ENCODE measurements around the gene IPPK.
"Not testable (repeated sequence)": the region's sequence is repeated elsewhere in the genome, so short reads cannot be mapped to it uniquely, and the experiment has no call there.

IPPK gene

GRCh38 chr9:92603100-92603499 lies 66.8 kb downstream of the IPPK start:
- Mint-ChIP-seq H3K27me3 (no peaks in the 10 kb centered on the region), H3K4me1 (ENCODE audit: low read depth) (peaks cover 3% of the 10 kb centered on the region), H3K9me3 (peaks cover 12% of the 10 kb centered on the region), H3K4me3 (no peak overlapping the region), H3K27ac (no peak overlapping the region), H3K36me3 (ENCODE audit: low read depth) (no peaks in the 10 kb centered on the region)
- intact Hi-C loops (cut with micrococcal nuclease) = no loop called here

- H3K4me3 Mint-ChIP-seq = no peak overlapping the region
- intact Hi-C loops (cut with micrococcal nuclease) = no loop called here
- no peaks in the 10 kb centered on the region for H3K27me3 Mint-ChIP-seq
- no peak overlapping the region for H3K27ac Mint-ChIP-seq
- peaks cover 10% of the 10 kb centered on the region for H3K4me1 Mint-ChIP-seq (ENCODE audit: low read depth)
- H3K36me3 Mint-ChIP-seq (ENCODE audit: low read depth) = no peaks in the 10 kb centered on the region
- peaks cover 12% of the 10 kb centered on the region for H3K9me3 Mint-ChIP-seq
Measured at GRCh38 chr9:92602413-92602812, 67.5 kb downstream of the IPPK start.

- Mint-ChIP-seq H3K4me1 (ENCODE audit: low read depth) (peaks cover 10% of the 10 kb centered on the region), H3K36me3 (ENCODE audit: low read depth) (no peaks in the 10 kb centered on the region), H3K27ac (no peak overlapping the region), H3K4me3 (no peak overlapping the region), H3K9me3 (peaks cover 12% of the 10 kb centered on the region), H3K27me3 (no peaks in the 10 kb centered on the region)
- intact Hi-C loops (cut with micrococcal nuclease) = no loop called here
Measured at GRCh38 chr9:92601451-92601850, 68.5 kb downstream of the IPPK start.

GRCh38 chr9:92600462-92601261 lies 69.3 kb downstream of the IPPK start:
- Mint-ChIP-seq H3K36me3 (ENCODE audit: low read depth) (no peaks in the 10 kb centered on the region), H3K4me1 (ENCODE audit: low read depth) (peaks cover 10% of the 10 kb centered on the region), H3K27me3 (no peaks in the 10 kb centered on the region), H3K27ac (no peak overlapping the region), H3K9me3 (peaks cover 12% of the 10 kb centered on the region), H3K4me3 (no peak overlapping the region)
- intact Hi-C loops (cut with micrococcal nuclease) = no loop called here

- Mint-ChIP-seq H3K9me3 (peaks cover 12% of the 10 kb centered on the region), H3K36me3 (ENCODE audit: low read depth) (no peaks in the 10 kb centered on the region), H3K27me3 (no peaks in the 10 kb centered on the region), H3K27ac (no peak overlapping the region), H3K4me1 (ENCODE audit: low read depth) (peaks cover 10% of the 10 kb centered on the region), H3K4me3 (no peak overlapping the region)
- intact Hi-C loops (cut with micrococcal nuclease) = no loop called here
Measured at GRCh38 chr9:92599938-92600461, 69.9 kb downstream of the IPPK start.

GRCh38 chr9:92598382-92598781 lies 71.5 kb downstream of the IPPK start:
- no peaks in the 10 kb centered on the region for H3K36me3 Mint-ChIP-seq (ENCODE audit: low read depth)
- intact Hi-C loops (cut with micrococcal nuclease) = no loop called here
- peaks cover 1% of the 10 kb centered on the region for H3K9me3 Mint-ChIP-seq
- peaks cover 10% of the 10 kb centered on the region for H3K4me1 Mint-ChIP-seq (ENCODE audit: low read depth)
- no peak overlapping the region for H3K27ac Mint-ChIP-seq
- H3K4me3 Mint-ChIP-seq = no peak overlapping the region
- no peaks in the 10 kb centered on the region for H3K27me3 Mint-ChIP-seq

GRCh38 chr9:92595930-92596329 lies 74.0 kb downstream of the IPPK start:
- peaks cover 10% of the 10 kb centered on the region for H3K4me1 Mint-ChIP-seq (ENCODE audit: low read depth)
- H3K36me3 Mint-ChIP-seq (ENCODE audit: low read depth) = no peaks in the 10 kb centered on the region
- H3K4me3 Mint-ChIP-seq = no peak overlapping the region
- H3K9me3 Mint-ChIP-seq = no peaks in the 10 kb centered on the region
- intact Hi-C loops (cut with micrococcal nuclease) = no loop called here
- H3K27me3 Mint-ChIP-seq = no peaks in the 10 kb centered on the region
- H3K27ac Mint-ChIP-seq = no peak overlapping the region

GRCh38 chr9:92595075-92595474 lies 74.9 kb downstream of the IPPK start:
- H3K36me3 Mint-ChIP-seq (ENCODE audit: low read depth); H3K27me3 Mint-ChIP-seq; intact Hi-C loops (cut with micrococcal nuclease); H3K27ac Mint-ChIP-seq; H3K9me3 Mint-ChIP-seq; H3K4me3 Mint-ChIP-seq: not testable (repeated sequence)
- peaks cover 17% of the 10 kb centered on the region for H3K4me1 Mint-ChIP-seq (ENCODE audit: low read depth)

- Mint-ChIP-seq H3K4me3 (no peak overlapping the region), H3K4me1 (ENCODE audit: low read depth) (peaks cover 25% of the 10 kb centered on the region), H3K36me3 (ENCODE audit: low read depth) (no peaks in the 10 kb centered on the region), H3K27ac (no peak overlapping the region), H3K27me3 (no peaks in the 10 kb centered on the region), H3K9me3 (no peaks in the 10 kb centered on the region)
- intact Hi-C loops (cut with micrococcal nuclease) = no loop called here
Measured at GRCh38 chr9:92592946-92593861, 76.7 kb downstream of the IPPK start.

GRCh38 chr9:92592537-92592936 lies 77.4 kb downstream of the IPPK start:
- Mint-ChIP-seq H3K27me3 (no peaks in the 10 kb centered on the region), H3K27ac (no peak overlapping the region), H3K4me3 (no peak overlapping the region), H3K36me3 (ENCODE audit: low read depth) (no peaks in the 10 kb centered on the region), H3K4me1 (ENCODE audit: low read depth) (peaks cover 18% of the 10 kb centered on the region), H3K9me3 (no peaks in the 10 kb centered on the region)
- intact Hi-C loops (cut with micrococcal nuclease) = no loop called here

GRCh38 chr9:92590377-92590776 lies 79.6 kb downstream of the IPPK start:
- Mint-ChIP-seq H3K9me3 (peaks cover 15% of the 10 kb centered on the region), H3K4me1 (ENCODE audit: low read depth) (peaks cover 17% of the 10 kb centered on the region), H3K36me3 (ENCODE audit: low read depth) (no peaks in the 10 kb centered on the region), H3K27me3 (no peaks in the 10 kb centered on the region), H3K4me3 (no peak overlapping the region), H3K27ac (no peak overlapping the region)
- intact Hi-C loops (cut with micrococcal nuclease) = no loop called here

- intact Hi-C loops (cut with micrococcal nuclease) = no loop called here
- H3K27me3 Mint-ChIP-seq = no peaks in the 10 kb centered on the region
- no peak overlapping the region for H3K4me3 Mint-ChIP-seq
- peaks cover 15% of the 10 kb centered on the region for H3K9me3 Mint-ChIP-seq
- no peak overlapping the region for H3K27ac Mint-ChIP-seq
- peaks cover 17% of the 10 kb centered on the region for H3K4me1 Mint-ChIP-seq (ENCODE audit: low read depth)
- no peaks in the 10 kb centered on the region for H3K36me3 Mint-ChIP-seq (ENCODE audit: low read depth)
Measured at GRCh38 chr9:92589923-92590322, 80.0 kb downstream of the IPPK start.

GRCh38 chr9:92576175-92576574 lies 93.8 kb downstream of the IPPK start:
- peaks cover 18% of the 10 kb centered on the region for H3K9me3 Mint-ChIP-seq

GRCh38 chr9:92573612-92574011 lies 96.3 kb downstream of the IPPK start:
- H3K27me3 Mint-ChIP-seq; H3K4me3 Mint-ChIP-seq; intact Hi-C loops (cut with micrococcal nuclease); H3K36me3 Mint-ChIP-seq (ENCODE audit: low read depth); H3K27ac Mint-ChIP-seq; H3K4me1 Mint-ChIP-seq (ENCODE audit: low read depth): not testable (repeated sequence)
- H3K9me3 Mint-ChIP-seq = peaks cover 18% of the 10 kb centered on the region

More at GRCh38 chr9:92576175-92576574, 93.8 kb downstream of the IPPK start:
- no peaks in the 10 kb centered on the region for H3K27me3 Mint-ChIP-seq
- no peaks in the 10 kb centered on the region for H3K36me3 Mint-ChIP-seq (ENCODE audit: low read depth)
- intact Hi-C loops (cut with micrococcal nuclease) = no loop called here
- H3K4me1 Mint-ChIP-seq (ENCODE audit: low read depth) = peaks cover 5% of the 10 kb centered on the region
- H3K27ac Mint-ChIP-seq = no peak overlapping the region
- H3K4me3 Mint-ChIP-seq = no peak overlapping the region

All from dendritic cell treated with granulocyte-macrophage colony-stimulating factor and Interleukin-4, amounts not matched to agents 40 ng/mL and 50 ng/mL, for 4 days (primary cell).